Endothelial cell of umbilical vein (primary cell): ENCODE results near the gene ARSK. TPM values are rescaled to one million over a fixed set of nuclear protein-coding genes. Genes with fewer than 3 reads are reported as not detected.

Experiments
- BruUV-seq: library from RNA; stranded (reverse); fragments of 400-500 nt; replicated peaks from 2 replicates; lab custom pipeline; 2021; lab: Mats Ljungman, UMichigan
- CTCF ChIA-PET: fragments of 300-600, 350-600 bp; sonication (Branson Sonifier 250); formaldehyde crosslinking; loops from one replicate; lab custom pipeline; 2021; ENCODE audit warnings: antibody characterized with exemption, inconsistent platforms; lab: Charles Lee
- POLR2A ChIA-PET: fragments of 300-600, 350-600 bp; sonication (Branson Sonifier 250); formaldehyde crosslinking; loops from one replicate; lab custom pipeline; 2021; ENCODE audit warnings: antibody characterized with exemption, inconsistent platforms; lab: Charles Lee
- DNase-seq: peaks from one replicate; pipeline ENCODE4 v3.0.0-alpha.2; 2011; ENCODE audit warnings: low read depth, low spot score
- FAIRE-seq: peaks from 2 replicates; lab custom pipeline; 2011; peaks lifted over from hg19 to GRCh38; lab: Jason Lieb, UNC
- H2AFZ ChIP-seq: 2 replicates; pipeline ENCODE4 v1.6.0; 2012; ENCODE audit warnings: low read depth, low read length, control low read depth, inconsistent platforms
- H3K27ac ChIP-seq: 2 replicates; pipeline ENCODE4 v1.5.1; 2011; ENCODE audit warnings: low read depth, mild to moderate bottlenecking, control low read depth, low read length, moderate library complexity; ENCODE audit not compliant: insufficient read depth
- H3K27me3 ChIP-seq, 2 experiments: 2 replicates each; pipeline versions ENCODE4 v1.6.0 to v1.6.1; 2011; ENCODE audit warnings: low read length in 2 of 2, mixed read lengths in 1 of 2; ENCODE audit not compliant: control insufficient read depth in 2 of 2, insufficient read depth in 2 of 2
- H3K36me3 ChIP-seq, 2 experiments: 2 replicates in 1 of 2; 3 replicates in 1 of 2; pipeline ENCODE4 v1.5.1; 2011; ENCODE audit warnings: low read length in 2 of 2, mild to moderate bottlenecking in 1 of 2, moderate library complexity in 1 of 2; ENCODE audit not compliant: control insufficient read depth in 2 of 2, insufficient read depth in 2 of 2; ENCODE audit errors: extremely low read depth in 1 of 2
- H3K4me1 ChIP-seq: 3 replicates; pipeline ENCODE4 v1.5.1; 2011; ENCODE audit warnings: mild to moderate bottlenecking, low read length; ENCODE audit not compliant: control insufficient read depth, insufficient read depth; ENCODE audit errors: extremely low read depth
- H3K4me2 ChIP-seq: 2 replicates; pipeline ENCODE4 v1.6.1; 2011; ENCODE audit warnings: low read length, control low read depth, mixed read lengths; ENCODE audit not compliant: insufficient read depth
- H3K4me3 ChIP-seq, 3 experiments: fragments of 200-600 bp in 1 of 3; sonication (generic), shearing (Covaris generic) in 1 of 3; replicated peaks in 1 of 3; 2 replicates each; pipeline ENCODE4 v1.5.1; 2011 to 2016; ENCODE audit warnings: control low read depth in 3 of 3, low read length in 3 of 3, mild to moderate bottlenecking in 2 of 3, inconsistent platforms in 1 of 3, low read depth in 1 of 3, moderate library complexity in 1 of 3; ENCODE audit not compliant: insufficient read depth in 1 of 3
- H3K79me2 ChIP-seq: 2 replicates; pipeline ENCODE4 v1.6.0; 2012; ENCODE audit warnings: low read length, inconsistent platforms; ENCODE audit not compliant: control insufficient read depth, insufficient read depth
- H3K9ac ChIP-seq: replicated peaks from 2 replicates; pipeline ENCODE3; 2011; ENCODE audit warnings: low read length, control low read depth; ENCODE audit not compliant: insufficient read depth; ENCODE audit errors: extremely low read depth
- H3K9me1 ChIP-seq: replicated peaks from 3 replicates; pipeline ENCODE4 v1.6.0; 2011; ENCODE audit warnings: mild to moderate bottlenecking, low read length; ENCODE audit not compliant: control insufficient read depth, insufficient read depth; ENCODE audit errors: extremely low read depth
- H3K9me3 ChIP-seq: replicated peaks from 2 replicates; pipeline ENCODE4 v1.5.1; 2012; ENCODE audit warnings: low read length, inconsistent platforms; ENCODE audit not compliant: control insufficient read depth, insufficient read depth
- H4K20me1 ChIP-seq: replicated peaks from 2 replicates; pipeline ENCODE3; 2011; ENCODE audit warnings: mild to moderate bottlenecking, low read length; ENCODE audit not compliant: control insufficient read depth, insufficient read depth; ENCODE audit errors: extremely low read depth
- EZH2 ChIP-seq: IDR thresholded peaks from 2 replicates; pipeline ENCODE4 v1.6.1; 2012; ENCODE audit warnings: borderline replicate concordance, low read depth, mild to moderate bottlenecking, moderate library complexity, low read length, inconsistent platforms; ENCODE audit not compliant: severe bottlenecking
- FOS ChIP-seq: IDR thresholded peaks from 2 replicates; pipeline ENCODE4 v1.6.1; 2011; ENCODE audit warnings: mild to moderate bottlenecking, low read length, moderate library complexity, borderline replicate concordance; ENCODE audit not compliant: insufficient read depth
- MYC ChIP-seq: IDR thresholded peaks from one replicate; pipeline ENCODE4 v1.6.1; 2011; ENCODE audit warnings: mild to moderate bottlenecking, low read depth, low read length
- POLR2A ChIP-seq: IDR thresholded peaks from 2 replicates; pipeline ENCODE4 v1.6.1; 2012; ENCODE audit warnings: low read depth, mild to moderate bottlenecking, control low read depth, low read length
- POLR2AphosphoS5 ChIP-seq: IDR thresholded peaks from 2 replicates; pipeline ENCODE4 v1.6.1; 2012; ENCODE audit warnings: low read depth, mild to moderate bottlenecking, control low read depth, low read length, moderate library complexity; ENCODE audit not compliant: insufficient read depth
- dilution Hi-C: fragments of 300-500 bp; cut with MboI; formaldehyde crosslinking; loops from one replicate; pipeline ENCODE4 v1.15.0; 2019; ENCODE audit warnings: low sequenced_read_pairs; ENCODE audit not compliant: extremely low pct_ligation_motif_present
- intact Hi-C: fragments of 100-400 bp; cut with micrococcal nuclease; formaldehyde crosslinking; loops from one replicate; pipeline ENCODE4 v1.10.0; 2022
- polyA plus RNA-seq, 4 experiments: library from polyadenylated mRNA; depleted of rRNA in 3 of 4; stranded (reverse) in 3 of 4; unstranded in 1 of 4; fragments of >200 nt; gene quantifications; 2 replicates each; pipeline versions ENCODE4 v1.2.1 to v1.2.3, GENCODE V29; 2011 to 2012; ENCODE audit warnings: missing spikeins in 1 of 4
- total RNA-seq: library from RNA; stranded (reverse); gene quantifications from 2 replicates; pipeline ENCODE4 v1.2.3, GENCODE V29; 2021
- TF ChIP-seq, protein P1 (sequence below): IDR thresholded peaks from 2 replicates; pipeline ENCODE4 v1.6.1; 2011; ENCODE audit not compliant: insufficient read depth, insufficient read length
- TF ChIP-seq, protein P2 (sequence below), 2 donors: IDR thresholded peaks; 1 replicate in 1 of 2; 2 replicates in 1 of 2; pipeline ENCODE4 v1.5.1; 2011; ENCODE audit warnings: low read length in 2 of 2, mild to moderate bottlenecking in 2 of 2, moderate library complexity in 2 of 2, control low read depth in 1 of 2, inconsistent platforms in 1 of 2, low read depth in 1 of 2; ENCODE audit not compliant: insufficient read depth in 1 of 2; ENCODE audit errors: extremely low read depth in 1 of 2

ARSK gene
- total and polyA plus RNA-seq, 2 donors (not counting 3 experiments of a cell fraction or from before 2014, with no cell fraction given) = 3.7 to 4.9 TPM

DNA sequence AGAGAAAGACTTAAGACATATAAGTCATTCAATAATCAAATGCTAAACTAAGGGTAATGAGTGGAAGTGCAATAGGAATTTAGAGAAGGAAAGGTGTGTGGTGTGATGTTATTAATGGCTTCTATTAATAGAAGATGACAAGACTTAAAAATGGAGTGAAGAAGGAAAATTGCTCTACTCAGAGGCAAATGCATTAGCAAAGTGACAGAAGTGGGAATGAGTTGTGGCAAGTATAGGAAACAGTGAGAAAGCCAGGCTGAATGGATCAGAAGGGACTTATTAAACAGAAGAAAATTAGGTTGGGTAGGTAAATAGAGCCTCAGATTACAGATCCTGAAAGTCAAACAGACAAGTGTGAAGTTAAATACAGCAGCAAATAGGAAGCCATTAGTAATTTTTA is 5.9 kb upstream of the ARSK start:
- FAIRE-seq (no peak), DNase-seq (no peak)
- BruUV-seq = no TSS peak
- peaks cover 39% of the 10 kb centered on the region for H3K79me2 ChIP-seq
- H2AFZ ChIP-seq = no peak overlapping the region
- dilution Hi-C loops (no loop called here), intact Hi-C loops (no loop called here)
- no peaks in the 10 kb centered on the region for H3K9me1 ChIP-seq
- CTCF ChIA-PET = no interaction called here
- H3K9ac ChIP-seq = no peak overlapping the region
- no peaks in the 10 kb centered on the region for H3K9me3 ChIP-seq
- H3K4me1 ChIP-seq = peaks cover 5% of the 10 kb centered on the region
- no peak overlapping the region for H3K27ac ChIP-seq
- POLR2A ChIA-PET = no interaction called here
- H3K4me3 ChIP-seq = no peak overlapping the region
- H4K20me1 ChIP-seq = no peaks in the 10 kb centered on the region
- no peaks in the 10 kb centered on the region for H3K27me3 ChIP-seq
- H3K4me2 ChIP-seq = no peak overlapping the region
- peaks cover 10 to 14% of the 10 kb centered on the region in 2 experiments for H3K36me3 ChIP-seq
- TF ChIP-seq, protein P1, sequence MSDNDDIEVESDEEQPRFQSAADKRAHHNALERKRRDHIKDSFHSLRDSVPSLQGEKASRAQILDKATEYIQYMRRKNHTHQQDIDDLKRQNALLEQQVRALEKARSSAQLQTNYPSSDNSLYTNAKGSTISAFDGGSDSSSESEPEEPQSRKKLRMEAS = no peak
- TF ChIP-seq, protein P2, sequence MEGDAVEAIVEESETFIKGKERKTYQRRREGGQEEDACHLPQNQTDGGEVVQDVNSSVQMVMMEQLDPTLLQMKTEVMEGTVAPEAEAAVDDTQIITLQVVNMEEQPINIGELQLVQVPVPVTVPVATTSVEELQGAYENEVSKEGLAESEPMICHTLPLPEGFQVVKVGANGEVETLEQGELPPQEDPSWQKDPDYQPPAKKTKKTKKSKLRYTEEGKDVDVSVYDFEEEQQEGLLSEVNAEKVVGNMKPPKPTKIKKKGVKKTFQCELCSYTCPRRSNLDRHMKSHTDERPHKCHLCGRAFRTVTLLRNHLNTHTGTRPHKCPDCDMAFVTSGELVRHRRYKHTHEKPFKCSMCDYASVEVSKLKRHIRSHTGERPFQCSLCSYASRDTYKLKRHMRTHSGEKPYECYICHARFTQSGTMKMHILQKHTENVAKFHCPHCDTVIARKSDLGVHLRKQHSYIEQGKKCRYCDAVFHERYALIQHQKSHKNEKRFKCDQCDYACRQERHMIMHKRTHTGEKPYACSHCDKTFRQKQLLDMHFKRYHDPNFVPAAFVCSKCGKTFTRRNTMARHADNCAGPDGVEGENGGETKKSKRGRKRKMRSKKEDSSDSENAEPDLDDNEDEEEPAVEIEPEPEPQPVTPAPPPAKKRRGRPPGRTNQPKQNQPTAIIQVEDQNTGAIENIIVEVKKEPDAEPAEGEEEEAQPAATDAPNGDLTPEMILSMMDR (IDR thresholded peaks at IDR 0.05; ENCODE audit: extremely low read depth in 1 of 2, insufficient read depth in 1 of 2, low read depth in 1 of 2, low read length in 2 of 2) = no peak
- no peak for TF ChIP-seq POLR2AphosphoS5
- TF ChIP-seq POLR2A = no peak
- no peak for TF ChIP-seq FOS
- TF ChIP-seq EZH2 = no peak
- TF ChIP-seq MYC = no peak
